Stimulated activated CD8-positive, alpha-beta memory T cell treated with anti-CD3 and anti-CD28 coated beads, Interleukin-4, amount 100 ng/mL, for 1 hour (primary cell): ENCODE measurements around the gene DACT1.

ENCODE experiments used
- DNase-seq, 2 donors: peaks; one replicate each; pipeline ENCODE4 v3.0.0-alpha.2; 2020; ENCODE audit warnings: low read depth in 2 of 2, low spot score in 1 of 2

Gene DACT1

GRCh38 chr14:58665773-58666500, 28.2 kb downstream of the DACT1 start:
- no peak for DNase-seq

GRCh38 chr14:58666737-58667136, 29.0 kb downstream of the DACT1 start:
- no peak for DNase-seq

- no peak for DNase-seq
Observed at GRCh38 chr14:58667900-58668299, 30.1 kb downstream of the DACT1 start.

GRCh38 chr14:58668848-58669480, 31.2 kb downstream of the DACT1 start:
- no peak for DNase-seq

GRCh38 chr14:58669556-58670200, 31.9 kb downstream of the DACT1 start:
- no peak for DNase-seq

- DNase-seq, result no peak
Observed at GRCh38 chr14:58671024-58671423, 33.3 kb downstream of the DACT1 start.

- no peak for DNase-seq
Observed at GRCh38 chr14:58671436-58671835, 33.7 kb downstream of the DACT1 start.

- no peak for DNase-seq
Observed at GRCh38 chr14:58673722-58674121, 36.0 kb downstream of the DACT1 start.

GRCh38 chr14:58677001-58677400, 39.2 kb downstream of the DACT1 start:
- DNase-seq, result no peak

- no peak for DNase-seq
Observed at GRCh38 chr14:58677517-58677916, 39.8 kb downstream of the DACT1 start.

- DNase-seq, result no peak
Observed at GRCh38 chr14:58677996-58678395, 40.2 kb downstream of the DACT1 start.

- DNase-seq, result no peak
Observed at GRCh38 chr14:58680698-58681097, 42.9 kb downstream of the DACT1 start.

- no peak for DNase-seq
Observed at GRCh38 chr14:58687232-58687795, 49.6 kb downstream of the DACT1 start.

- no peak for DNase-seq
Observed at GRCh38 chr14:58690801-58691516, 53.2 kb downstream of the DACT1 start.

GRCh38 chr14:58693048-58693447, 55.3 kb downstream of the DACT1 start:
- no peak for DNase-seq

- no peak for DNase-seq
Observed at GRCh38 chr14:58695514-58695913, 57.8 kb downstream of the DACT1 start.

GRCh38 chr14:58697266-58697929, 59.6 kb downstream of the DACT1 start:
- DNase-seq, result no peak
